ENCODE results near the gene TCAF1. TPM values are rescaled to one million over a fixed set of nuclear protein-coding genes. Genes with fewer than 3 reads are reported as not detected.

The TCAF1 gene
- total and polyA plus RNA-seq, 2 of the 4 experiments (the other 2 are of a cell fraction) = 39.3 to 91.8 TPM

GRCh38 chr7:143900230-143900766, 1.7 kb downstream of the TCAF1 start:
- Histone ChIP-seq H3K9me3 (ENCODE audit: control insufficient read depth, insufficient read depth, low read length) (no peaks in the 10 kb centered on the region), H3K18ac (ENCODE audit: low read depth, low read length) (0 out of 2 replicates have a peak overlapping the region, but pooled peaks have one; percentile 51), H2AK9ac (replicated peaks; ENCODE audit: low read depth, low read length, poor library complexity) (peak overlapping the region; percentile 81), H2BK120ac (ENCODE audit: low read depth, low read length) (no peak overlapping the region; the same call in 1 of the 2 replicates), H3K79me1 (ENCODE audit: low read depth in 1 of 2, low read length in 2 of 2) (peaks cover 7 to 20% of the 10 kb centered on the region in 2 experiments; a peak in 3 of 4 replicates), H4K91ac (ENCODE audit: insufficient read depth, low read depth, low read length) (0 out of 2 replicates have a peak overlapping the region, but pooled peaks have one; percentile 11), H2AFZ (replicated peaks; ENCODE audit: low read length, poor library complexity) (no peak overlapping the region), H2BK20ac (ENCODE audit: low read depth, low read length) (no peak overlapping the region), H2BK15ac (ENCODE audit: low read depth, low read length) (no peak overlapping the region), H3K4ac (ENCODE audit: low read depth, low read length) (0 out of 2 replicates have a peak overlapping the region, but pooled peaks have one; percentile 48), H3K14ac (replicated peaks; ENCODE audit: low read depth, low read length) (0 out of 2 replicates have a peak overlapping the region, but pooled peaks have one; percentile 61), H3K56ac (ENCODE audit: extremely low read depth, insufficient read depth, low read length) (no peak overlapping the region), H3K4me2 (ENCODE audit: low read depth, low read length) (peak overlapping the region; percentile 87), H3K4me1 (ENCODE audit: control insufficient read depth, insufficient read depth, low read length) (peaks cover 12% of the 10 kb centered on the region), H3K27me3 (ENCODE audit: control insufficient read depth, insufficient read depth, low read length) (no peaks in the 10 kb centered on the region), H4K5ac (ENCODE audit: low read depth, low read length) (peak overlapping the region; percentile 49; the same call in 1 of the 2 replicates), H3K36me3 (ENCODE audit: control insufficient read depth, insufficient read depth, low read length) (no peaks in the 10 kb centered on the region; the same call in 1 of the 2 replicates), H3K9ac (ENCODE audit: low read depth, low read length) (peak overlapping the region; percentile 71), H3K9me1 (ENCODE audit: insufficient read depth, low read length) (peaks cover 7% of the 10 kb centered on the region; the same call in 1 of the 2 replicates), H3K27ac (ENCODE audit: insufficient read depth, low read length) (peak overlapping the region; percentile 77; the same call in 1 of the 2 replicates), H3K23ac (ENCODE audit: low read depth, low read length) (peak overlapping the region; percentile 74), H2BK5ac (ENCODE audit: low read depth, low read length, poor library complexity, severe bottlenecking) (peak overlapping the region; percentile 43), H3K4me3 (ENCODE audit: insufficient read depth, low read depth, low read length) (peak overlapping the region; percentile 29; the same call in 1 of the 2 replicates), H4K20me1 (ENCODE audit: insufficient read depth, low read length) (peaks cover 16% of the 10 kb centered on the region; the same call in 1 of the 2 replicates), H2AK5ac (ENCODE audit: low read depth, low read length) (peak overlapping the region; percentile 59; the same call in 1 of the 2 replicates), H4K8ac (ENCODE audit: low read depth in 2 of 2, low read length in 2 of 2) (peak overlapping the region; percentile 7 to 28; a peak in 2 of 4 replicates)
- in situ Hi-C loops (cut with MboI; ENCODE audit: low sequenced_read_pairs) (no loop called here), dilution Hi-C loops (cut with HindIII; ENCODE audit: low sequenced_read_pairs, unreplicated experiment) (no loop called here), intact Hi-C loops (cut with micrococcal nuclease) (loop anchor here (5.0 kb wide), 1 partner anchor 37 kb away; the partner anchor contains the start of gene OR2F2)
- peak; percentile 76 for TF ChIP-seq BHLHE40 (IDR thresholded peaks at IDR 0.05; ENCODE audit: low read depth, low read length)
- TF ChIP-seq FOS (IDR thresholded peaks at IDR 0.05; ENCODE audit: low read depth, low read length) = no peak
- TF ChIP-seq CEBPB (IDR thresholded peaks at IDR 0.05; ENCODE audit: low read depth, low read length) = peak; percentile 41; the same call in 1 of the 2 replicates
- TF ChIP-seq MAZ (IDR thresholded peaks at IDR 0.05; ENCODE audit: borderline replicate concordance, low read depth, low read length) = no peak
- 0 out of 2 replicates have a peak, but pooled peaks have one; percentile 13 for TF ChIP-seq USF2 (IDR thresholded peaks at IDR 0.05; ENCODE audit: low read depth, low read length)
- no peak for TF ChIP-seq RFX5 (IDR thresholded peaks at IDR 0.05; ENCODE audit: low read depth, low read length)
- WGBS, 2 experiments (ENCODE audit: extremely low coverage in 2 of 2, insufficient read length in 1 of 2) = 0% methylated on average over 1 of the region's 5 CpGs; no CpG with 5 or more reads in 1 of the 2 experiments
- DNase-seq = peak; percentile 78
- BruUV-seq (replicated peaks) = no TSS peak
- CTCF ChIA-PET = interaction anchor here (0.9 to 3.2 kb wide), 2 partner anchors 19 to 112 kb away, joined by 3 to 15 read pairs; no protein-coding TSS in a partner anchor
- POLR2A ChIA-PET (ENCODE audit: unreplicated experiment) = interaction anchor here (0.5 to 1.1 kb wide), 2 partner anchors 16 to 50 kb away, joined by 3 to 11 read pairs; no protein-coding TSS in a partner anchor
- ATAC-seq (ENCODE audit: low read depth) = no peak
